Spleen (tissue), 7 donors: ENCODE results near the gene TNRC18.

ENCODE experiments used
- CTCF ChIP-seq, 11 experiments: fragments of 200-600 bp in 7 of 11; fragments of 450-650 bp in 4 of 11; sonication (generic) in 4 of 11; IDR thresholded peaks in 8 of 11; conservative IDR thresholded peaks in 3 of 11; 1 replicate in 7 of 11; 2 replicates in 4 of 11; pipeline versions ENCODE4 v1.4.0 to v1.8.0; 2016 to 2021; ENCODE audit warnings: antibody characterized with exemption in 11 of 11, inconsistent platforms in 4 of 11, mild to moderate bottlenecking in 1 of 11
- POLR2A ChIP-seq, 3 donors: fragments of 450-650 bp; IDR thresholded peaks; one replicate each; pipeline ENCODE4 v1.5.1; 2017; ENCODE audit warnings: antibody characterized with exemption in 3 of 3, mild to moderate bottlenecking in 1 of 3
- POLR2AphosphoS5 ChIP-seq, 3 donors: sonication (generic); formaldehyde crosslinking; IDR thresholded peaks; one replicate each; pipeline ENCODE4 v1.5.1; 2017; ENCODE audit warnings: antibody characterized with exemption in 3 of 3
- donor health status: DM: no; HTN: no; CAD: no; lungs with moderate emphysema.
- donor health status: DM: no; HTN: no; CAD: no.
- donor health status: DM: no; HTN: no; CAD: no.

DNA sequence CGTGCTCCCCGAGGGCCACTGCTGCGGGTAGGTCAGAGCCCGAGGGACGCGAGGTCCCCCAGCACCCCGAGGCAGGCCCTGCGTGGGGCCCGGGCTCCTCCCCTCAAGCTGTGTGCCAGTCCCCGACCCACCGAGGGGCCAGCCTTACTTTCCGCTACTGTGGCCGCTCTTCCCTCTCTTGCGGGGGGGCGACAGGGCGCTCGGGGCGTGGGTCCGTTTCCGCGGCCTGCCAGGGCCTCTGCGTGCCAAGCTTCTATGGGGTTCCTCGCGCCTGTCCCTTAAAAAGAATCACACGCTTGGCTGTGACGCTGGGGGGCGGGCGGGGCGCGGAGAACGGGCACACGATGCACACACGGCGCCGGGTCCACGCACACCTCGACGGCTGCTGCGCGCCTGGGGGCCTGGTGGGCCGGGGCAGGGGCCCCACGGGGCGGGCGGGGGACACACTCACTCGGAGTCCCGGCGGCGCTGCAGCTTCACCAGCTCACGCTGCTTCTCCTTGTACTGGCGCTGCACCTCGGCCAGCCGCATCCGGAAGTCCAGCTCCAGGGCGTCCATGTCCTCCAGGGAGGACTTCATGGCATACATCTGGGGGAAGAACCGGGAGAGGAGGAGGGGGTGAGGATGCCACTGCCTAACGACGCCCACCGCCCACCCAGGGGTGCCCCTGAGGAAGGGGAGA lies 62.0 kb downstream of the TNRC18 start:
- TF ChIP-seq CTCF (IDR thresholded peaks at IDR 0.05 in 8 of 11, conservative IDR thresholded peaks at IDR 0.05 in 3 of 11) (no peak), POLR2A (IDR thresholded peaks at IDR 0.05) (no peak), POLR2AphosphoS5 (IDR thresholded peaks at IDR 0.05) (no peak)
